ENCODE measurements around the gene FOXK2.

FOXK2 gene

DNA sequence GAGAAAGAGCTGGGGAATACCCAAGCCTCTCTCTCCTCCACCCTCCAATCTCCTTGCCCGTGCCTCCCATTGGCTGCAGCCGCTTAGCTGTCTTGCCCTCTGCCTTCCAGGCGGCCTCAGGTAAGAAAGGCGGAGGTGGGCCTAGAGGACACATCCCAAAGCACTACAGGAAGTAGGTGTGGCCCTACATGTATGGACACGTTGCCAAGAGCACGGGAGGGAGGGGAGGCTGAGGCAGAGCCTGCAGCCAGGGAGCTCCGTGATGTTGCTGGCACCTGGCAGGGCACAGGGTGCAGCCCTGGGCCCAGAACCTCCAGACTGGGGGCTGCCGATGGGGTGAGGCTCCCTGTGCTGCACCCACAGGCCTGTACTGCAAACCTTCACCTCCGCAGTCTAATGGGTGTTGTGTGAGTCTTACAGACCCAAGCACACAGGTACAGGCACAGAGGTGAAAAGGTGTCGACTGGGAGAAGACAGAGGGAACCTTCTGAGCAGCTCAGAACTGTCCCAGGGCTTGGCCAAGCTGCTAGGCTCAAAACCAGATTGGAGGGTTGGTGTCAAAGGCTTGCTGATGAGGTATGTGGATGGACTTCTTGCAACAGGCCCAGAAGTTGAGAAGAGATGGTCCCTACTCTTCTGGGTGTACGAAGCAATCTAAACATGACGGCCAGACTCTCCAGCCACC is 23.5 kb upstream of the FOXK2 start:
- TF ChIP-seq CTCF (IDR thresholded peaks at IDR 0.05; ENCODE audit: low read depth, low read length): no peak
- no peak for DNase-seq (ENCODE audit: extremely low read depth, low read depth)

GRCh38 chr17:82496529-82497434 is 22.8 kb upstream of the FOXK2 start:
- peak; percentile 82 for DNase-seq (ENCODE audit: extremely low read depth, low read depth)
- TF ChIP-seq CTCF (IDR thresholded peaks at IDR 0.05; ENCODE audit: low read depth, low read length): no peak

DNA sequence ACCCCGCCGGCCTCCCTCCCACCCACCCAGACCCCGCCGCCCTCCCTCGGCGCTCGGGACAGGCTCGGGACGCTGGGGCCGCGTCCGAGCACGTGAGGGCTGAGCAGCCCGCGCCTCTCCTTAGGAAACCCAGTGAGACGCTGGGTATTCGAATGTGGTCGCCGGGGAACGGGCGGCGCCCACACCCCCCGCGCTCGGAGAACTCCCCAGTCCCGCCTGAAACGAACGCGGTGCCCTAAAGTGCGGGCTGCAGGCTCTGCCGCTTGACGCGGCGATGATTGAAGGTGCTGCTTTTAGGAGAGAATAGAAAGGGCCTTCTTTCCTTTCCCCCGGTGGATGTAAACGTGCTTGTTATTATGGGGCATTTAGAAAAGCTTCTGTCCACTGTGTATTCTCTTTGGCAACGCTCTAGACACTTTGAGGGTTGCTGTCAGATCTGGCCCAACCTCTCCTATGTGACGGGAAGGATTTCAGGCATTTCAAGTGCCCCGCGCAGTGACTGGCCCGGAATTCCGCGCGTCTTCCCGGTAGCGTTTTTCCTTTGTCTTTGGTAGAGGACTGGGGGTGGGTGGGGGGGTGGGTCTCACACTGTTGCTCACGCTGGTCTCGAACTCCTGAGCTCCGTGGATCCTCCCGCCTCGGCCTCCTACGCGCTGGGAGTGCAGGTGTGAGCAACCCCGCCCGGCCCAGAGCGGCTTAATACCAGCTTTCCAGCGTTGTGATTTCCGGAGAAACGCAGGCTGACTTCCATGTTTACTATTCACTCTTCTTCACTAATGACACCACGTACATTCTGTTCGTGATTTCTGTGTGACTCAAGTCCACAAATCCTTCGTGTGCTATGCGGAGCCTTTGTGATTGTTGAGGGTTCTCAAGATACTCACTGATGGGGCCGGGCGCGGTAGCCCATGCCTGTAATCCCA is 21.8 kb upstream of the FOXK2 start:
- no peak for DNase-seq (ENCODE audit: extremely low read depth, low read depth)
- TF ChIP-seq CTCF (IDR thresholded peaks at IDR 0.05; ENCODE audit: low read depth, low read length): no peak

DNA sequence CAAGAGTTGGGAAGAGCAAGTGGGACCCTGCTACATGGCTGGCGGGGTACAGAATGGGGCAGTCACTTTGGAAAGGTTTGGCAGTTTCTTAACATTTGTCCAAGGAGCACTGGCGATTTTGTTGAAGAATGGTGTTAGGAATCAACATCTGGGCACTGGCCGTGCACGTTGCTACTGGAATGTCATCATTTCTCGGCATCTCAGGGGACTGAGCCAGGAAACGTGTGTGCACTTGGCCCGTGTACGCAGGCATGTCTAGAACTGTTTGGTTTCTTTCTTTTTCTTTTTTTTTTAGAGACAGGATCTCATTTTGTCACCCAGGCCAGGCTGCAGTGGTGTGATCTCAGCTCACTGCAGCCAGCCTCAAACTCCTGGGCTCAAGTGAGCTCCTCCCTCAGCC is 17.3 kb upstream of the FOXK2 start:
- TF ChIP-seq CTCF (IDR thresholded peaks at IDR 0.05; ENCODE audit: low read depth, low read length): no peak
- no peak for DNase-seq (ENCODE audit: extremely low read depth, low read depth)

DNA sequence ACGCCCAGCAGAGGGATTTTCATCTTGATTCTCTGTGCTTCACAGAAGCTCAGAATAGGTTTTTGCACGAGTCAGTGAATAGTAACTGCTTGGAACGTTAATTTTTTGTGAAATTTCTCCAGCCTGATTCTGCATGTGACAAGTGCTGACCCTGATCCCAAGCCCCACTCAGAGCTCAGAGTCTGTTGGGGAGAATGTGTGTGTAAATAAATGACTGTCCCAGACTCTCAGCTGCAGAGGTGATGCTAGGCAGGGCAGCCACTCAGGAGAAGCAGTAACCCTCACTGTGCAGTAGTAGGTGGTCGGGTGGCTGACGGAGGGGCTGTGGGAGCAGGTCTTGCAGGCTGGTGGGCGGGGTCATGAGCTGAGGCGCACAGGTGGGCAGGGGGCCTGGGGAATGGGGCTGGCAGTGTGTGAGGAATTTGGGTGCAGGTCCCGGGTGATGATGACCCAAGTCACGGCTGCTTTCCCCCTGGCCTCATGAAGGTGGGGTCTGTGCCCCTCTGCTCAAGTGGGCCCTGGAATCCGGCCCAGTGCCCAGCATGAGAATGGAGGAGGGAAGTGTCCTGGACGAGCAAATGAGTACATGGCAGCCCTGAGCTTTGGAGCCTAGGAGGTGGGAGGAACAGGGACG is 16.3 kb upstream of the FOXK2 start:
- TF ChIP-seq CTCF (IDR thresholded peaks at IDR 0.05; ENCODE audit: low read depth, low read length): no peak
- no peak for DNase-seq (ENCODE audit: extremely low read depth, low read depth)

DNA sequence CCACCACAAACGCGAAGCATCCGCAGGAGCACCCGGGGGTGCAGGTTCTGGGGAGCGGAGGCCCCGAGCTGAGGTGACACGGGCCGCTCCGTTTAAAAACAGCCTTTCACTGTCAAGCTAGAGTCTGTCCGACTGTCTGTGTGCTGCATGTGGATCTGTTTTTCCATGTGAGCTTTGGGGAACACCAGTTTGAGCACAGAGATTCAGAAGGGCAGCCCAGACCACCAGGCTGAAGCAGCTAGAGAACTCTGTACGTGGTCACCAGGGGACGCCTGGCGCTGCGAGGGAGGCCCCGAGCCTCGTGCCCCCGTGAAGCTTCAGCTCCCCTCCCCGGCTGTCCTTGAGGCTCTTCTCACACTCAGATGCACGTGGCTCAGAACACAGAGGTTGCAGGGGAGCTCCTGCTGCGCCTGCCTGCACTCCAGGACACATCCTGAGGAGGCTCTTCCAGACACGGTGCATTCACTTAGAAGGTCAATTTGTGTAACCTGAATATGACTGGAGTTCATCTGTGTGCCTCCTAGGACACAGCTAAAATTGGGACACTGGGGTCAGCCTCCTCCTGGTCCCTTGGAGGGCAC is 15.7 kb upstream of the FOXK2 start:
- no peak for TF ChIP-seq CTCF (IDR thresholded peaks at IDR 0.05; ENCODE audit: low read depth, low read length)

More for the DNA sequence above, 15.7 kb upstream of the FOXK2 start:
- no peak for DNase-seq (ENCODE audit: extremely low read depth, low read depth)
